LoVo (cell line): ENCODE data around the gene MGAT3.
"Not testable (repeated sequence)": the region's sequence is repeated elsewhere in the genome, so short reads cannot be mapped to it uniquely, and the experiment has no call there.

Source experiments
- DNase-seq: peaks from one replicate; pipeline ENCODE4 v3.0.0-alpha.2; 2016; ENCODE audit warnings: low spot score

MGAT3 gene

DNA sequence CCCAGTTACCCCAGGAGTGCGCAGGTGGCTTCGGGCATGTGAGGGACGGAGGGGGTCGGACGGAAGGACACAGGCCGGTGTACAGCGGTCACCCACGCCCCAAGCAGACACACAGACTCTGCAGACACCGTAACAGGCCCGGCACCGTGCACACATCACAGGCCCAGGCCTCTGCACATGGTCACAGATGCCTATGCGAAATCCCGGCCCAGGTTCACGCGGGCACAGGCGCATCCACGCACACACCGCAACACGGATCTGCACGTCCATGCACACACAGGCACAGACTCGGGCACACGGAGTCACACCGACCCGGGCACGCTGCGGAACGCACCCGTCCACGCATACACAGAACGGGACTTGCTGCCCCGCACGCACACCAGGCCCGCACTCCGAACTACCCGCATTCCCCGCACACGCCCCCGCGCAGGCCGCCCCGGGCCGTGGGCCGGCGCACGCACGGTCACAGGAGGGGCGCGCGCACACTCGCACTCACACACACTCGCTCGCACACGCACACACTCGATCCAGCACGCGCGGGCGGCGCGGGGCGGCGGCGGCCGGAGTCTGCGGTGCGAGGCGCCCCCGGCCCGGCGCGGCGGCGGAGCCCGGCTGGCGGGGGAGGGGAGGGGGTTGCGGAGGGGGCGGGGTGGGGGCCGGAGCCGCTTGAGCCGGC, at the start of gene MGAT3:
MGAT3 (plus strand) TSS at position 491 of the 676 bp plus-strand sequence. CDS start 30,336 bp downstream, outside the sequence.
- no peak for DNase-seq

GRCh38 chr22:39408173-39408572, 48.6 kb upstream of the MGAT3 start:
- DNase-seq = no peak

- DNase-seq = no peak
Observed at GRCh38 chr22:39408807-39409206, 48.0 kb upstream of the MGAT3 start.

DNA sequence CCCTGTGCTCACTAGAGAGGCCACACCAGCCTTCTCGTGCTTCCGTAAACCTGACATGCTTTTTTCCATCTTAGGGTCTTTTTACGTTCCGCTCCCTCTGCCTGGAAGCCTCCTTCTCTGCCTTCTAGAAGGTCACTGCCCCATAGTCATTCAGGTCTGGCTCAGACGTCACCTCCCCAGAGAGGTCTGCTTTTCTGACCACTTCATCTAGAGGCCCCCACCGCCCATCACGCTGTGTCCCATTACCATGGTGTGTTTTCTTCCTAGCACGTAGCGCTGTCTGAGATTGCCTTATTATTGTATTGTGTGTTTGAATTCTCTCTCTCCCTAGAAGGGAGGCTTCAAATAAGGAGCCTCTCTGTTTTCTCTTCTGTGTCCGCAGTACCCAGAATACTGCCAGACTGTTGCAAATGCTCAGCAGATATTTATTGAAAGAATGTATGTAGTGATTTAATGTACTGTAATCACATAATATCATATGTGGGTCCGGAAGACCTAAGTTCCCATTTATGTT, 47.2 kb upstream of the MGAT3 start:
- DNase-seq = no peak

GRCh38 chr22:39410264-39410663, 46.5 kb upstream of the MGAT3 start:
- DNase-seq = no peak

DNA sequence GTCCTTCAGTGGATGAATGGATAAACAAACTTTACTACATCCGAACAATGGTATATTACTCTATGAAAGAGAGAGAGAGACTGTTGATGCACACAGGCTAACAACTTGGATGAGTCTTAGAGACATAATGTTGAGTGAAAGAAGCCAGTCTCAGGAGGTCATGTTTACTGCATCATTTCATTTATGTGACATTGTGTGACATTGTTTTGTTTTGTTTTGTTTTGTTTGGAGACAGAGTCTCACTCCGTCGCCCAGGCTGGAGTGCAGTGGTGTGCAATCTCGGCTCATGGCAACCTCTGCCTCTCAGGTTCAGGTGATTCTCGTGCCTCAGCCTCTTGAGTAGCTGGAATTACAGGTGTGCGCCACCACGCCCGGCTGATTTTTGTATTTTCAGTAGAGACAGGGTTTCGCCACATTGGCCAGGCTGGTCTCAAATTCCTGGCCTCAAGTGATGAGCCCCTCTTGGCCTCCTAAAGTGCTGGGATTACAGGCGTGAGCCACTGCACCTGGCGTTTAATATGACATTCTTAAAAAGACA, 44.9 kb upstream of the MGAT3 start:
- DNase-seq = not testable (repeated sequence)

DNA sequence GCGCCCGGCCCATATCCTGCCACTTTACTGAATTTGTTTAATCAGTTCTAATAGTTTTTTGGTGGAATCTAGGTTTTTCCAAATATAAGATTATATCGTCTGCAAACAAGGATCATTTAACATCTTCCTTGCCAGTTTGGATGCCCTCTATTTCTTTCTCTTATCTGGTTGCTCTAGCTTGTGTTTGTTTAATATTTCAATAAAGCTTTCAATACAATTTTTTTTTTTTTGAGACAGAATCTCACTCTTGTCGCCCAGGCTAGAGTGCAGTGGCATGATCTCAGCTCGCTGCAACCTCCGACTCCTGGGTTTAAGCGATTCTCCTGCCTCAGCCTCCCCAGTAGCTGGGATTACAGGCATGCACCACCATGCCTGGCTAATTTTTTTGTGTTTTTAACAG, 43.6 kb upstream of the MGAT3 start:
- not testable (repeated sequence) for DNase-seq

DNA sequence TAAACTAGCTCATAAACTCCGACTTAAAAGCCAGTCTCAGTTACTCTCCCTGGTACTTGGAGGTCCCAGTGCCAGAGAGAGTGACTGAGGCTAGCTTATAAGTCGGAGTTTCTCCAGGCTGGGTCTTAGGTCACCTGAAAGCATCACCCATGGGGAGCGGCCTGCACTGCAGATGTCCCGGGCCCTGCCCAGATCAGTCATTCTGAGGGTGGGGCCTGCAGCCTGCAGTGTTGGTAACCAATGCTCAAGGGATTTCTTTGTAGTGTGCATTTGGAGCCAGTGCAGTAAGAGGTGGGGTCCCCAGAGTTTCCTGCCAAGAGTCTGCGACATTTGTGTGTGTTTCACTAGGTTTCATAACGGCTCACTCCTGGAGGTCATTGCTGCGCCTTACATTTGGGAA, 42.4 kb upstream of the MGAT3 start:
- no peak for DNase-seq

- no peak for DNase-seq
Observed at GRCh38 chr22:39414886-39415285, 41.9 kb upstream of the MGAT3 start.

DNA sequence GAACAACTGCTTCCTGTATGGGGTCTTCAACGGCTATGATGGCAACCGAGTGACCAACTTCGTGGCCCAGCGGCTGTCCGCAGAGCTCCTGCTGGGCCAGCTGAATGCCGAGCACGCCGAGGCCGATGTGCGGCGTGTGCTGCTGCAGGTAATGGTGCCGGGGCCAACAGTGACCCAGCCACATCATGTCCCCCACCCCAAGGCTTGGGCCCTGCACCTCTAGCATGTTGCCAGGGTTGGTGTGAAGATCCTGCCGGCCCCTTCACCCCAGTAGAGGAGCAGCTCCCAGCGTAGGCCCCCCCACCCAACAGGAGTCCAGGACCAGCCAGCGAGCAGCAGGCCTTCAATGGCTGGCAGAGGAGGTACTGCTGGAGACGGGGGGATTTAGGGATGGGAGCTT, 41.3 kb upstream of the MGAT3 start:
- no peak for DNase-seq

GRCh38 chr22:39416319-39416718, 40.5 kb upstream of the MGAT3 start:
- no peak for DNase-seq

GRCh38 chr22:39417641-39418040, 39.2 kb upstream of the MGAT3 start:
- no peak for DNase-seq

GRCh38 chr22:39418696-39419095, 38.1 kb upstream of the MGAT3 start:
- no peak for DNase-seq

DNA sequence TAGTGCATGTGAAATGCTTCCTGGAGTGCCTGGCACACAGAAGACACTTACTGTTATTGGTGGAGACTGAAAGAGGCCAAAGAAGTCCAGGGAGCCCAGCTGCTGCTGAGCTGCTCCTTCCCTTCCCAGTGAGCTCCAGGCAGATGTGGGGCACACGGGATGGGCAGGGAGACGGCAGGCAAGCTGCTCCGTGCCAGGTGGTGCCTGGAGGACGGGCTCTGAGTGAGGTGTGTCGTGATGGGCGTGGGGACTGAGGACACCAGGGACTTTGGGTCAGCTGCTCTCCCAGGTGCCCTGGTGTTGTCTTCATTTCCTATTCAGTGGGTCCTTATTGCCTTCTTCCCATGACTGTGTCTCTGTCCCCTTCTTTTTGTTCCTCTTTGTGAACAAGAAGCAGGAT, 37.7 kb upstream of the MGAT3 start:
- no peak for DNase-seq

DNA sequence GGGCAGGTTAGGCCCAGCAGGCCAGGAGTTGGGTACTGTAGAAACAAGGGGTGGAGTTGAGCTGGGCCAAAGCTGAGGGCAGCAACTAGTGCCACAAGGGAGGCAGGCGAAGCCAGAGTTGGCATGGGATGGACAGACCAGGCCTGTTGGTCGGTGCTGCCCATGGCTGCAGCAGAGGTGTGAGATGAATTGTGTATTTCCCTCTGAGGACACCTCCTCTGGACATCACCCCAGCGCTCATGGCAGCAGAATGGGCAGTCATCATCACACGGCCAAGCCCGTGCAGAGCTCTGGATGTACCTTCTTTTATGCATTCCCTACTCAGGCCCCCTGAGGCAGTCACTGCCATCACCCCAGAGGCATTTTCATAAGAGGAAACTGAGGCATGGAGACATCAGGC, 36.9 kb upstream of the MGAT3 start:
- no peak for DNase-seq

GRCh38 chr22:39421691-39422090, 35.1 kb upstream of the MGAT3 start:
- DNase-seq = no peak

- DNase-seq = no peak
Observed at GRCh38 chr22:39422101-39422500, 34.7 kb upstream of the MGAT3 start.

GRCh38 chr22:39422721-39423120, 34.1 kb upstream of the MGAT3 start:
- DNase-seq = no peak

DNA sequence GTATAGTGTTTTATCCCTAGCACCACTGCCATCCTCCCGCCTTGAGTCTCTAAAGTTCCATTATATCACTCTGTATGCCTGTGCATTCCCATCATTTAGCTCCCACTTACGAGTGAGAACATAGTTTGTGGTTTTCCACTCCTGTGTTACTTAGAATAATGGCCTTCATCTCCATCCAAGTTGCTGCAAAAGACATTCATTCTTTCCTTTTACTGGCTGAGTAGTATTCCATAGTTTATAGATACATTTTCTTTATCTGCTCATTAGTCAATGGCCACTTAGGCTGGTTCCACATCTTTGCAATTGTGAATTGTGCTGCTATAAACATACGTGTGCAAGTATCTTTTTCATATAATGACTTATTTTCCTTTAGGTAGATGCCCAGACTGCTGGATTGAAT, 32.8 kb upstream of the MGAT3 start:
- DNase-seq = no peak

GRCh38 chr22:39426380-39427043, 30.3 kb upstream of the MGAT3 start:
- DNase-seq = no peak

- no peak for DNase-seq
Observed at GRCh38 chr22:39427751-39428596, 28.8 kb upstream of the MGAT3 start.

- no peak for DNase-seq
Observed at GRCh38 chr22:39428597-39429071, 28.2 kb upstream of the MGAT3 start.
